T-cell (primary cell): ENCODE measurements around the gene FYCO1. TPM values are rescaled to one million over a fixed set of nuclear protein-coding genes. Genes with fewer than 3 reads are reported as not detected.

Source experiments
- ATAC-seq, 4 experiments: fragments of 200-7000 bp in 3 of 4; fragments of 150-1000 bp in 1 of 4; cut with Tn5 transposase; replicated peaks in 1 of 4; 1 replicate in 3 of 4; 2 replicates in 1 of 4; pipeline ENCODE4 v1.10.0; 2021; ENCODE audit warnings: moderate library complexity in 3 of 4, mild to moderate bottlenecking in 2 of 4, moderate number of reproducible peaks in 1 of 4
- CTCF ChIA-PET, 2 donors: fragments of 300-600 bp; sonication (Branson Sonifier 250); formaldehyde crosslinking; loops; one replicate each; lab custom pipeline; 2022; ENCODE audit warnings: antibody characterized with exemption in 2 of 2; lab: Charles Lee
- POLR2A ChIA-PET, 2 donors: fragments of 300-600 bp; sonication (Branson Sonifier 250); formaldehyde crosslinking; loops; one replicate each; lab custom pipeline; 2022; ENCODE audit warnings: antibody characterized with exemption in 2 of 2; lab: Charles Lee
- DNase-seq, 35 experiments: peaks; one replicate each; pipeline versions ENCODE4 v3.0.0 to v3.0.0-alpha.2; 2013 to 2023
- H3K27ac ChIP-seq: one replicate; pipeline ENCODE4 v1.5.1; 2013; ENCODE audit warnings: low read length
- H3K27me3 ChIP-seq, 2 experiments: replicated peaks in 1 of 2; 1 replicate in 1 of 2; 2 replicates in 1 of 2; pipeline versions ENCODE4 v1.6.1 to v1.7.0; 2013; ENCODE audit warnings: low read length in 1 of 2, mixed read lengths in 1 of 2; ENCODE audit not compliant: control insufficient read depth in 2 of 2, insufficient read depth in 2 of 2; ENCODE audit errors: extremely low read depth in 1 of 2
- H3K36me3 ChIP-seq, 2 donors: 1 replicate in 1 of 2; 2 replicates in 1 of 2; pipeline versions ENCODE4 v1.6.1 to v1.7.0; 2013; ENCODE audit warnings: low read length in 1 of 2; ENCODE audit not compliant: control insufficient read depth in 2 of 2, insufficient read depth in 1 of 2; ENCODE audit errors: extremely low read depth in 1 of 2
- H3K4me1 ChIP-seq, 2 experiments: 1 replicate in 1 of 2; 2 replicates in 1 of 2; pipeline versions ENCODE4 v1.6.1 to v1.7.0; 2013; ENCODE audit warnings: low read length in 2 of 2, mixed read lengths in 1 of 2; ENCODE audit not compliant: insufficient read depth in 2 of 2, control insufficient read depth in 1 of 2; ENCODE audit errors: extremely low read depth in 1 of 2
- H3K4me3 ChIP-seq, 2 donors: 1 replicate in 1 of 2; 2 replicates in 1 of 2; pipeline versions ENCODE4 v1.5.1 to v1.7.0; 2013; ENCODE audit warnings: mild to moderate bottlenecking in 2 of 2, low read length in 1 of 2, moderate library complexity in 1 of 2; ENCODE audit not compliant: control insufficient read depth in 1 of 2; ENCODE audit errors: extremely low read depth in 1 of 2
- H3K9me3 ChIP-seq: 2 replicates; pipeline ENCODE4 v1.7.0; 2013
- H3K27ac Mint-ChIP-seq, 2 donors: one replicate each; pipeline ENCODE4 v1.8.0; 2020 to 2021; ENCODE audit warnings: mild to moderate bottlenecking in 2 of 2, mixed read lengths in 2 of 2
- H3K27me3 Mint-ChIP-seq, 2 donors: one replicate each; pipeline ENCODE4 v1.8.0; 2021 to 2022; ENCODE audit warnings: mixed read lengths in 2 of 2
- H3K36me3 Mint-ChIP-seq: one replicate; pipeline ENCODE4 v1.8.0; 2021; ENCODE audit warnings: mixed read lengths
- H3K4me1 Mint-ChIP-seq, 3 donors: one replicate each; pipeline ENCODE4 v1.8.0; 2020 to 2022; ENCODE audit warnings: mixed read lengths in 3 of 3, mild to moderate bottlenecking in 1 of 3
- H3K4me3 Mint-ChIP-seq, 3 donors: one replicate each; pipeline ENCODE4 v1.8.0; 2020 to 2022; ENCODE audit warnings: mild to moderate bottlenecking in 3 of 3, mixed read lengths in 3 of 3, moderate library complexity in 3 of 3
- H3K9me3 Mint-ChIP-seq, 3 donors: one replicate each; pipeline ENCODE4 v1.8.0; 2020 to 2022; ENCODE audit warnings: mixed read lengths in 3 of 3
- WGBS: methylation state at CpG from one replicate; pipeline ENCODE4 v1.1.5; 2013; ENCODE audit warnings: missing lambda C conversion rate; ENCODE audit not compliant: insufficient coverage; 5-methylcytosine and 5-hydroxymethylcytosine counted together
- total RNA-seq, 35 experiments: library from RNA in 6 of 35; stranded (reverse) in 6 of 35; fragments of 120-200 nt in 1 of 35; gene quantifications; one replicate each; pipeline versions ENCODE4 v1.2.1 to v1.2.4 and lab custom pipeline; 2013 to 2026

FYCO1 gene
- total RNA-seq, 5 donors from 2014 or later (not counting 1 experiment from before 2014, with no cell fraction given): 24.6 to 46.3 (median 35.0) TPM

DNA sequence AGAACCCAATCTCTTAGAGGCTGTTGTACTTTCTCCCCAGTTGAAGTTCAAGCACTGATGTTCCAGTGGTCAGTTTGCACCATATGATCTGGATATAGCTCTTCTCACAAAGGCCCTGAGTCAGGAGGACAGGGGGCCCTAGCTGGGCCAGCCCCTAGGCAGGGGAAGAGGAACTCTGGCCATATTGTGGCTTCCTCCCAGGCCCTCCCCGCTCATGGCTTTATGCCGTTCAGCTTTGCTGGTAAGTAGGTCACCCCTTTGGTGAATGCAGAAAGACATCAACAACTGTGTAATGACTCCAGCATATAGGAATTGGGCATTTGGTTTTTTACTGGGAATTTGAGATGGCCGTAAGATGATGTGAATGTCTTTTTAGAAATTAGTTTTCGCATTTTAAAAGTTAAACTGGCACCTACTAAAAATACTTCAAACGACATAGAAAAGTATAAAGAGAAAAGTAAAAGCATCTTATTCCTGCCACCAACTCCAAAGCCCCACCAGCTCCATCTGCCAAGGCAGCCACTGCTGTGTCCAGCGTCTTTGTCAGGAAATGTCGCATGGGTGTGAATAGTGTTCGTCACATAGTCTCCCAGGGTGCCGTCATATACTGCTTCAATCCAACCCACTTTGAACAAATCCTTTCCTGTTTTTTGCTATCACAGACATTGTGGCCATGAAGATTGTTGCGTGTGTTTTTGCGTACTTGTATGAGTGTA is 84.0 kb downstream of the FYCO1 start:
- peaks cover 0 to 1% of the 10 kb centered on the region in 2 donors for H3K36me3 ChIP-seq
- DNase-seq: peak in 1 of 35 experiments; percentile 17
- Mint-ChIP-seq H3K9me3 (no peaks in the 10 kb centered on the region), H3K4me3 (no peak overlapping the region), H3K27me3 (no peaks in the 10 kb centered on the region), H3K27ac (peak overlapping the region in 1 of 2 donors; percentile 40), H3K36me3 (peaks cover 7% of the 10 kb centered on the region), H3K4me1 (peaks cover 55 to 74% (median 69%) of the 10 kb centered on the region in 3 donors)
- ATAC-seq: peak in 1 of 4 experiments; percentile 31
- peak overlapping the region; percentile 35 for H3K27ac ChIP-seq
- H3K4me1 ChIP-seq: peaks cover 34 to 63% of the 10 kb centered on the region in 2 experiments
- POLR2A ChIA-PET: interaction anchor here in 1 of 2 donors (0.6 kb wide), 1 partner anchor 11 kb away, joined by 3 read pairs; no protein-coding TSS in a partner anchor
- H3K4me3 ChIP-seq: no peak overlapping the region
- CTCF ChIA-PET: no interaction called here
- H3K27me3 ChIP-seq: peaks cover 0 to 12% of the 10 kb centered on the region in 2 experiments
- no peaks in the 10 kb centered on the region for H3K9me3 ChIP-seq
- WGBS: no CpG with 5 or more reads among the region's 11 CpGs

DNA sequence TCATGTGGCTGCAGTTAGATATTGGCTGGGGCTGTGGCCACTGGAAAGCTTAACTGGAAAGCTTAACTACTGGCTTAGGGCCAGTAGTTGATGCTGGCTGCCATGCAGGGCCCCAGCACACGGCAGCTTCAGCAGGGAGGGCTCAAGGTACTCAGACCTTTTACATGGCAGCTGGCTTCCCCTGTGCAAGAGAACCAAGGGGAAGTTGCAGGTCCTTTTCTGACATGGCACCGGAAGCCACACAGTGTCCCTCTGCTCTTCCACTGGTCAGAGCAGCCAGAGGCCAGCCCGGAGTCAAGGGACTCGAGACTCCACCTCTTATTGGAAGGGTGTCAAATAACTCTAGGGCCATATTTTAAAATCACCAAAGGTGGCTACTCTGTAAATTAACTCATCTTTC is 84.7 kb downstream of the FYCO1 start:
- Mint-ChIP-seq H3K36me3 (peaks cover 7% of the 10 kb centered on the region), H3K27ac (peak overlapping the region in 1 of 2 donors; percentile 34), H3K4me3 (no peak overlapping the region), H3K4me1 (peaks cover 48 to 68% (median 66%) of the 10 kb centered on the region in 3 donors), H3K27me3 (no peaks in the 10 kb centered on the region), H3K9me3 (no peaks in the 10 kb centered on the region)
- Histone ChIP-seq H3K27me3 (peaks cover 0 to 13% of the 10 kb centered on the region in 2 experiments), H3K27ac (no peak overlapping the region), H3K4me1 (peaks cover 30 to 55% of the 10 kb centered on the region in 2 experiments), H3K36me3 (peaks cover 0 to 3% of the 10 kb centered on the region in 2 donors), H3K9me3 (no peaks in the 10 kb centered on the region), H3K4me3 (no peak overlapping the region)
- DNase-seq: no peak
- WGBS: 86% methylated on average over 2 of the region's 4 CpGs
- POLR2A ChIA-PET: no interaction called here
- no peak for ATAC-seq
- CTCF ChIA-PET: no interaction called here

DNA sequence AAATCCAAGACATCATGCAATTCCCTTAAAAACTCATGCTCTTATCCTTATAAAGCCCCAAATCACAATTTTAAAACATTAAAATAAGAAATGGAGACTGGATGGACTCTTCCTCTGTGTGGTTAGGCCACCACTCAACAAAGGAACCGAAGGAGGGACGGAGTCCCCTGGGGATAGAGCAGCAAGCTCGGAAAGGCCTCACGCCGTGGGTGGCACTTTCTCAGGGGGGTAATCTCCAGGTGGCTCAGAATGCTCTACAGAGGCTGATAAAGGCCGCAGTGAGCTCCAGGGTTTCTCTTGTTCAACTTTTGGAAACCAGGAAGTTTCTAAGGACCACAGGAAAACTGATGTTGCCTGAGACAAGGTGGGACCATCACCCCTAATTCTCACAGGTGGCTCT is 86.1 kb downstream of the FYCO1 start:
- peak overlapping the region in 1 of 3 donors; percentile 18 for H3K4me3 Mint-ChIP-seq

DNA sequence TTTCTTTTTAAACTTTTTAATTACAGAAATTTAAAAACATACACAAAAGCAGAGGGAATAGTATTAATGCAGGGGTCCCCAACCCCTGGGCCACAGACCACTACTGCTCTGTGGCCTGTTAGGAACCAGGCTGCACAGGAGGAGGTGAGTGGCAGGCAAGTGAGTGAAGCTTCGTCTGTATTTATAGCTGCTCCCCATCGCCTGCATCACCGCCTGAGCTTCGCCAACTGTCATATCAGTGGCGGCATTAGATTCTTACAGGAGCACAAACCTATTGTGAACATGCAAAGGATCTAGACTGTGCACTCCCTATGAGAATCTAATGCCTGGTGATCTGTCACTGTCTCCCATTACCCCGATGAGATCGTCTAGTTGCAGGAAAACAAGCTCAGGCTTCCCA is 86.9 kb downstream of the FYCO1 start:
- H3K4me3 ChIP-seq: no peak overlapping the region
- 81% methylated on average over 5 of the region's 7 CpGs for WGBS
- H3K27ac ChIP-seq: no peak overlapping the region
- peaks cover 0 to 3% of the 10 kb centered on the region in 2 donors for H3K36me3 ChIP-seq
- H3K9me3 ChIP-seq: no peaks in the 10 kb centered on the region
- Mint-ChIP-seq H3K4me3 (peak overlapping the region in 1 of 3 donors; percentile 50), H3K27ac (peak overlapping the region; percentile 60 to 66), H3K27me3 (no peaks in the 10 kb centered on the region), H3K36me3 (peaks cover 14% of the 10 kb centered on the region), H3K9me3 (no peaks in the 10 kb centered on the region), H3K4me1 (peaks cover 33 to 60% (median 57%) of the 10 kb centered on the region in 3 donors)
- CTCF ChIA-PET: interaction anchor here (0.6 to 1.0 kb wide), 3 partner anchors 30 to 599 kb away, joined by 3 to 4 read pairs (median 3); no protein-coding TSS in a partner anchor
- DNase-seq (no peak), ATAC-seq (no peak)
- peaks cover 0 to 13% of the 10 kb centered on the region in 2 experiments for H3K27me3 ChIP-seq
- peaks cover 17 to 35% of the 10 kb centered on the region in 2 experiments for H3K4me1 ChIP-seq
- POLR2A ChIA-PET: no interaction called here

More for the DNA sequence above, 86.1 kb downstream of the FYCO1 start:
- POLR2A ChIA-PET: no interaction called here
- no peak for ATAC-seq
- Mint-ChIP-seq H3K4me1 (peaks cover 34 to 61% (median 58%) of the 10 kb centered on the region in 3 donors), H3K27me3 (no peaks in the 10 kb centered on the region), H3K27ac (peak overlapping the region in 1 of 2 donors; percentile 24), H3K36me3 (peaks cover 14% of the 10 kb centered on the region), H3K9me3 (no peaks in the 10 kb centered on the region)
- DNase-seq: no peak
- WGBS: 87% methylated on average over 4 of the region's 6 CpGs
- H3K4me1 ChIP-seq: peaks cover 20 to 41% of the 10 kb centered on the region in 2 experiments
- H3K4me3 ChIP-seq: no peak overlapping the region
- peaks cover 0 to 3% of the 10 kb centered on the region in 2 donors for H3K36me3 ChIP-seq
- no peaks in the 10 kb centered on the region for H3K9me3 ChIP-seq
- peaks cover 0 to 13% of the 10 kb centered on the region in 2 experiments for H3K27me3 ChIP-seq
- CTCF ChIA-PET: interaction anchor here in 1 of 2 donors (0.7 kb wide), 1 partner anchor 150 kb away, joined by 3 read pairs; no protein-coding TSS in a partner anchor
- peak overlapping the region; percentile 3 for H3K27ac ChIP-seq

DNA sequence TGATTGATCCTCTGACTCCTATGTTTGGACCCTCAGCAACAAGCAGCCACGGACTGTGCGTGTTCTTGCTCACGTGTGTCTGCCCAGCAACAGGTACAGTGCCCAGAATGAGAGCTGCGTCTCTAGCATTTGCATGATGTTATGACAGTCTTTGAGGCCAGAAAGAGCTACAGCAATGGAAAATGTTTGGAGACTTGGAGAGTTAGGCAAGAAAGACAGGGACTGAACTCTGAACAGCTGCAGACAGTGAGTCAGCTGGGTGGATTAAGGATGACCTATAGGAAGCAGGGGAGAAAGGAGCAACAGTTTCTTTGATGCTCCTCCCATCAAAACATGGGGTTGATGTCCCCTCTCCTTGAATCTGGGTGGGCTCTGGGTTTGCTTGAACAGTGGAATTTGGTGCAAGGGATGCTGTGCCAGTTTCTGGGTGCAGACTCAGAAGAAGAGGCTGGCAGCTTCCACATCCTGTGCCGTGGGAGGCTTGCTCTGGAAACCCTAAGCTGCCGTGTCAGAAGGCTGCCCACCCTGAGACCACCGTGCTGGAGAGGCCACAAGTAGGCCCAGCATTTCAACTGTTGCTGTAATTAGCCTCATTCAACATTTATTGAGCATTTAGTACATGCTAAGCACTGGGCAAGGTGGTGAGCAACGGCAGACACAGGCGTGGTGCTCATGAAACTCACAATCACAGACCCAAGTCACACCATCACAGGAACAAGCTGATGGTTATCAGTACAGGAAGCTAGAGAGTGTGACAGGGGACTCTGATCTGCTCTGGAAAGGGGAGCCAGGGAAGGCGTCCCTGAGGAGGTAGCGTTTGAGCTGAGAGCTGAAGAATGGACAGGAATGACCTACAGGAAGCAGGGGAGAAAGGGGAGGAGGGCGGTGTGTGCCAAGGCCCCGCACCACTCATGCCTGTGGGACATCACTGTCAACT is 87.6 kb downstream of the FYCO1 start:
- Mint-ChIP-seq H3K4me1 (peaks cover 33 to 55% (median 53%) of the 10 kb centered on the region in 3 donors), H3K4me3 (peak overlapping the region in 1 of 3 donors; percentile 50), H3K27me3 (no peaks in the 10 kb centered on the region), H3K9me3 (no peaks in the 10 kb centered on the region), H3K36me3 (peaks cover 14% of the 10 kb centered on the region), H3K27ac (peak overlapping the region; percentile 60 to 66)
- Histone ChIP-seq H3K27ac (no peak overlapping the region), H3K27me3 (peaks cover 0 to 13% of the 10 kb centered on the region in 2 experiments), H3K4me1 (peaks cover 17 to 35% of the 10 kb centered on the region in 2 experiments), H3K4me3 (no peak overlapping the region), H3K36me3 (peaks cover 0 to 3% of the 10 kb centered on the region in 2 donors), H3K9me3 (no peaks in the 10 kb centered on the region)
- DNase-seq (peak in 10 of 35 experiments; percentile 6 to 55 (median 16)), ATAC-seq (peak; percentile 83 to 92 (median 90))
- ChIA-PET CTCF (interaction anchor here (0.5 to 1.0 kb wide), 4 partner anchors 31 to 599 kb away, joined by 3 to 12 read pairs (median 4); no protein-coding TSS in a partner anchor), POLR2A (no interaction called here)
- WGBS: 57% methylated on average over 7 of the region's 13 CpGs
